ENCODE data around the gene FLOT1.

GRCh38 chr6:30689985-30690384 lies 52.5 kb downstream of the FLOT1 start:
- no peak for TF ChIP-seq CTCF (IDR thresholded peaks at IDR 0.05)
- no peak for TF ChIP-seq POLR2AphosphoS5 (IDR thresholded peaks at IDR 0.05)
